ENCODE results near the gene DROSHA.
"Not testable (repeated sequence)": the region's sequence is repeated elsewhere in the genome, so short reads cannot be mapped to it uniquely, and the experiment has no call there.

Gene DROSHA

DNA sequence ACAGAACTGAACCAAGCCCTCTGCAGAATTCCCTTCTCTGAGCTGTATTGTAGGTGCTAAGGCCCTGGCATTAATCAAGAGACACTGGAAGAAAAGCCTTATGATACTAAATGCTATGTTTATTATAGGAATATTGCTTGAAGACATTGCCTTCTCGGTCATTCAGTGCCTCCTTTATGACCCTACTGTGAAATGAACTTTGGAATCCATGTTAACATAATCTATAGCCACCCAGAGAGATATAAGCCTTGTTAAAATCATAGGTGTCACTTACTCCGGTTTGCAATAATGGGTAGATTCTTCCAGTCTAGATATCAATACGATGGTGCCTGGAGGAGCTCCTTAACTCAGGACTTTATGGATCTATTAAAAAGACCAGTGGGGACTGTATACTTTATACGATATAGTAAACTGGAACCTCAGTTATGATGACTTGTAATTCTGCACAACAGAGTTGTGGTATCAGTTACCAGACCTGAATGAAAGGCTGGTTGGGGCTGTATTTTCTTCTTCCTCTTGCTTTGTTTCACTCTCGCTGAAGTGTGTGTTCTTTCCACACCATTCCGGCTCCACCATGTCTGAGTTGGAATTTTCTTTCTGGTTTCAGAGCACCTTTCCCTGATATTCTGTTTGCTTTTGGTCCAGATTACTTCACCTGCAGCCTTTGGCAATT lies 154.5 kb downstream of the DROSHA start:
- no peak for DNase-seq

GRCh38 chr5:31375999-31376720 lies 155.7 kb downstream of the DROSHA start:
- DNase-seq = no peak

GRCh38 chr5:31372124-31372523 lies 159.8 kb downstream of the DROSHA start:
- DNase-seq = no peak

DNA sequence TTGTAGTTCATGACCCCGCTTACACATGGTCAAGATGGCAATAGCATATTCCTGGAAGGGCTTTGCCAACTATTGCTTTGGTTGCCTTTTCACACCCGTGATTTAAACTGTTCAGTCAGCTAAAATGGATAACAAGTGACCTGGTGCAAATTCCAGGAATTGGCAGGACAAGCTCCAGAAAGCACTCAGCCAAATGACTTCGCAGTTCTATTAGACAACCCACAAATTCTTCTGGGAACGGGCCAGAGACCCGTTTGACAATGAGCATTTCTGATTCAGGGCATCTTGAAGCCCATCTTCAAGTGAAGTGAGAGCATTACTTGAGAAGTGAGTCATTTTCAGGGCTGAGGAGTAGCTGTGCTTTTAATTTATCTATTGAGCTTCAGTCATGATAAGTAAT lies 165.0 kb downstream of the DROSHA start:
- peak in 3 of 14 donors; percentile 1 to 51 (median 2) for DNase-seq

DNA sequence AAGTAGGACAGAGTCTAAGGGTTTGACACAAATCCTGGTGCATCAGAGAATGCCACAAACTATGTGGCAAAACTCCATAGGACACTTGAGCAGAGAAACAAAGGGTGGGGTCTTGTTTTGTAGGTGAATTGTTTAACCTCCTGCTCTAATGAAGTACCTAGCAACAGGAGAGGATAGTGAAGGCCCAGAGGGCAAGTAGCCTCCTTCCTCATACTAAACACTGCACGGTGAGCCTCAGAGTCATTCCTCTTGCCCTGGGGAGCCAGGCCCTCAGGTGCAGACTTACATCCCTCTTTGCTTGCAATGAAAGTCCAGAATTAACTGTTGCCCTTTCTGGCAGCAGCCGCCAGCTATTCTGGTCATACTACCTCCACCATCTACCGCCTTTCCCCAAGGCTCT lies 166.1 kb downstream of the DROSHA start:
- no peak for DNase-seq

- no peak for DNase-seq
Observed at GRCh38 chr5:31364881-31365636, 166.8 kb downstream of the DROSHA start.

DNA sequence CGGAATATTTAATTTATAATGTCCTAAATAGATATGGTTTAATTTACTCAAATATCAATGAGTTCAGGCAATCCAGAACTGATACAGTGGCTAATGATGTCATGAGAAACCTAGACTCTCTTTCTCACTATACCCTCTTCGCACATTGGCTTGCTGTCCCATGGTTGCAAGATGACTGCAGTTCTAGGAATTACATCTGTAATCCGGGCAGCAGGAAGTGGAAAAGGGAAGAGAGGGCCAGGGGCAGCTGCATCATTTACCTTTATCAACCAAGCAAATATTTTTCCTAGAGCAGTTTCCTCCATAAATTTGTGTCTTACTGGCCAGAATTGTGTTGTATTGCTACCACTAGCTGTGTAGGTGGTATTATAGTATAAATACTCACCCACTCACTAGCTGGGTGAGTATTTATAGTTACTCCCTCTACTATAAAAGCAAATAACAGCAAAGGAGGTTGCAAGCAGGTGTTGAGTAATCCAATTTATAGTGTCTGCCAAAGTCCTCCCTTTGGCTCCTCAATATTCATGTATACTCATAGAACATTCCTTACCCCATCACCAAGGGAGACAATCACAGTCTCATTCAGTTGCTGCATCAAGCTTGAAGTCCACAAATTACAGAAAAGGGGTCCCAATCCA lies 168.8 kb downstream of the DROSHA start:
- no peak for DNase-seq

- DNase-seq = no peak
Observed at GRCh38 chr5:31362529-31362900, 169.4 kb downstream of the DROSHA start.

- not testable (repeated sequence) for DNase-seq
Observed at GRCh38 chr5:31361704-31362528, 170.0 kb downstream of the DROSHA start.

DNA sequence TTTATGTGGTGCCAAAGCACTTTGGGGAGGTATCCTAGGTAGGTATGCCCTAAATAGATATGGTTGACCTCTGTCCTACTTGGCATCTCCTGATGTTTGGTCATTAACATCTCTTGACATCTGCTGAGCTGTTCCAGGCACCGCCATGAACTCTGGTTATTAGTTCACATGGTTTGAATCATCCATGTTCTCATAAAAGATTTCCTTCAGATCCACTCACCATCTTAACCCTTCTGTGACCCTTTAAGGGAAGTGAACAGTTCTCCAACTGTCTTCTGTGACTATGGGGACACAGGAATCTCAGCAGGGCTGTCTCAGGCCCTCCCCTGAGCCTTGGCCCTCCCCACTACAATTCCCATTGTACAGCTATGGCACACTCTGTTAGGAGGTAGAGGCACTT lies 170.7 kb downstream of the DROSHA start:
- no peak for DNase-seq

GRCh38 chr5:31359839-31360238 lies 172.1 kb downstream of the DROSHA start:
- DNase-seq = no peak

DNA sequence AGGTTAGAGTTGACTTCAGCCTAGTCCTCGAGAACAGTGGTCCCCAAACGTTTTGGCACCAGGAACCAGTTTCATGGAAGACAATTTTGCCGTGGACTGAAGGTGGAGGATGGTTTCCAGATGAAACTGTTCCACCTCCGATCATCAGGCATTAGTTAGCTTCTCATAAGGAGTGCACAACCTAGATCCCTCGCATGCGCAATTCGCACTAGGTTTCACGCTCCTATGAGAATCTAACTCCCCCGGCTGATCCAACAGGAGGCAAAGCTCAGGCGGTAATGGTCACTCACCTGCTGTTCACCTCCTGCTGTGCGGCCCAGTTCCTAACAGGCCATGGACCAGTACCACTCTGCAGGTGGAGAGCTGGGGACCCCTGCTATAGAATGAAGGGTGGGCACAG lies 174.9 kb downstream of the DROSHA start:
- DNase-seq = no peak

GRCh38 chr5:31355337-31355736 lies 176.6 kb downstream of the DROSHA start:
- DNase-seq = no peak
